WTC11 (cell line): Measurements from ENCODE around the gene ZCCHC10. TPM values are rescaled to one million over a fixed set of nuclear protein-coding genes. Genes with fewer than 3 reads are reported as not detected.

Source experiments
- ATF3 ChIP-seq: sonication (generic); formaldehyde crosslinking; conservative IDR thresholded peaks from 2 replicates; pipeline ENCODE4 v1.8.1; 2022; ENCODE audit warnings: mild to moderate bottlenecking, missing genetic modification reagents
- ETV6 ChIP-seq: sonication (generic); formaldehyde crosslinking; IDR thresholded peaks from 2 replicates; pipeline ENCODE4 v1.8.1; 2022; ENCODE audit warnings: mild to moderate bottlenecking, missing genetic modification reagents
- GABPB1 ChIP-seq: sonication (generic); formaldehyde crosslinking; IDR thresholded peaks from 2 replicates; pipeline ENCODE4 v1.8.1; 2023; ENCODE audit warnings: mild to moderate bottlenecking, missing genetic modification reagents
- GRHL2 ChIP-seq: fragments of 250-450 bp; sonication (Bioruptor Pico); IDR thresholded peaks from 2 replicates; pipeline ENCODE4 v1.8.0; 2022; ENCODE audit warnings: mild to moderate bottlenecking, moderate library complexity; ENCODE audit not compliant: insufficient replicate concordance, severe bottlenecking
- IRF2 ChIP-seq: sonication (generic); formaldehyde crosslinking; IDR thresholded peaks from 2 replicates; pipeline ENCODE4 v1.8.0; 2022; ENCODE audit warnings: low read depth, missing genetic modification reagents, borderline replicate concordance
- JUN ChIP-seq: sonication (generic); formaldehyde crosslinking; IDR thresholded peaks from 2 replicates; pipeline ENCODE4 v1.8.0; 2023; ENCODE audit warnings: mild to moderate bottlenecking, missing genetic modification reagents
- KAT7 ChIP-seq: sonication (generic); formaldehyde crosslinking; IDR thresholded peaks from 2 replicates; pipeline ENCODE4 v1.8.1; 2023; ENCODE audit warnings: missing genetic modification reagents, mild to moderate bottlenecking, borderline replicate concordance
- OVOL2 ChIP-seq: fragments of 250-450 bp; sonication (Bioruptor Pico); IDR thresholded peaks from 2 replicates; pipeline ENCODE4 v1.9.0; 2021; ENCODE audit warnings: mild to moderate bottlenecking, borderline replicate concordance
- PRRX2 ChIP-seq: fragments of 250-450 bp; sonication (Bioruptor Pico); IDR thresholded peaks from 2 replicates; pipeline ENCODE4 v1.8.0; 2021; ENCODE audit warnings: mild to moderate bottlenecking
- RELA ChIP-seq: sonication (generic); formaldehyde crosslinking; IDR thresholded peaks from 2 replicates; pipeline ENCODE4 v1.8.1; 2022; ENCODE audit warnings: missing genetic modification reagents, mild to moderate bottlenecking, borderline replicate concordance
- SMAD3 ChIP-seq: sonication (generic); formaldehyde crosslinking; IDR thresholded peaks from 2 replicates; pipeline ENCODE4 v1.8.0; 2022; ENCODE audit warnings: missing genetic modification reagents, mild to moderate bottlenecking, borderline replicate concordance
- ZNF138 ChIP-seq: sonication (generic); formaldehyde crosslinking; conservative IDR thresholded peaks from 2 replicates; pipeline ENCODE4 v1.8.1; 2022; ENCODE audit warnings: mild to moderate bottlenecking, moderate library complexity, missing genetic modification reagents
- ZNF263 ChIP-seq: sonication (generic); formaldehyde crosslinking; IDR thresholded peaks from 2 replicates; pipeline ENCODE4 v1.8.1; 2022; ENCODE audit warnings: low read depth, mild to moderate bottlenecking, moderate library complexity, missing genetic modification reagents
- ZNF317 ChIP-seq: sonication (generic); formaldehyde crosslinking; IDR thresholded peaks from 2 replicates; pipeline ENCODE4 v1.8.1; 2023; ENCODE audit warnings: low read depth, mild to moderate bottlenecking, moderate library complexity, missing genetic modification reagents, borderline replicate concordance
- total RNA-seq: library from RNA; stranded (reverse); gene quantifications from 3 replicates; pipeline ENCODE4 v1.2.3, GENCODE V29; 2021
- TF ChIP-seq, protein P1 (sequence below): sonication (generic); formaldehyde crosslinking; IDR thresholded peaks from 2 replicates; pipeline ENCODE4 v1.8.0; 2023; ENCODE audit warnings: missing genetic modification reagents, mild to moderate bottlenecking, borderline replicate concordance
- TF ChIP-seq, protein P2 (sequence below): fragments of 250-450 bp; sonication (Bioruptor Pico); IDR thresholded peaks from 2 replicates; pipeline ENCODE4 v1.9.0; 2021; ENCODE audit warnings: mild to moderate bottlenecking, borderline replicate concordance
- TF ChIP-seq, protein P3 (sequence below): sonication (generic); formaldehyde crosslinking; IDR thresholded peaks from 2 replicates; pipeline ENCODE4 v1.8.0; 2023; ENCODE audit warnings: mild to moderate bottlenecking, missing genetic modification reagents

Gene ZCCHC10
- total RNA-seq, 1 experiment from 2014 or later: 22.9 TPM

GRCh38 chr5:132963171-132964104 is 62.9 kb downstream of the ZCCHC10 start, which contains the start of gene AFF4 (continued):
- TF ChIP-seq, protein P1, sequence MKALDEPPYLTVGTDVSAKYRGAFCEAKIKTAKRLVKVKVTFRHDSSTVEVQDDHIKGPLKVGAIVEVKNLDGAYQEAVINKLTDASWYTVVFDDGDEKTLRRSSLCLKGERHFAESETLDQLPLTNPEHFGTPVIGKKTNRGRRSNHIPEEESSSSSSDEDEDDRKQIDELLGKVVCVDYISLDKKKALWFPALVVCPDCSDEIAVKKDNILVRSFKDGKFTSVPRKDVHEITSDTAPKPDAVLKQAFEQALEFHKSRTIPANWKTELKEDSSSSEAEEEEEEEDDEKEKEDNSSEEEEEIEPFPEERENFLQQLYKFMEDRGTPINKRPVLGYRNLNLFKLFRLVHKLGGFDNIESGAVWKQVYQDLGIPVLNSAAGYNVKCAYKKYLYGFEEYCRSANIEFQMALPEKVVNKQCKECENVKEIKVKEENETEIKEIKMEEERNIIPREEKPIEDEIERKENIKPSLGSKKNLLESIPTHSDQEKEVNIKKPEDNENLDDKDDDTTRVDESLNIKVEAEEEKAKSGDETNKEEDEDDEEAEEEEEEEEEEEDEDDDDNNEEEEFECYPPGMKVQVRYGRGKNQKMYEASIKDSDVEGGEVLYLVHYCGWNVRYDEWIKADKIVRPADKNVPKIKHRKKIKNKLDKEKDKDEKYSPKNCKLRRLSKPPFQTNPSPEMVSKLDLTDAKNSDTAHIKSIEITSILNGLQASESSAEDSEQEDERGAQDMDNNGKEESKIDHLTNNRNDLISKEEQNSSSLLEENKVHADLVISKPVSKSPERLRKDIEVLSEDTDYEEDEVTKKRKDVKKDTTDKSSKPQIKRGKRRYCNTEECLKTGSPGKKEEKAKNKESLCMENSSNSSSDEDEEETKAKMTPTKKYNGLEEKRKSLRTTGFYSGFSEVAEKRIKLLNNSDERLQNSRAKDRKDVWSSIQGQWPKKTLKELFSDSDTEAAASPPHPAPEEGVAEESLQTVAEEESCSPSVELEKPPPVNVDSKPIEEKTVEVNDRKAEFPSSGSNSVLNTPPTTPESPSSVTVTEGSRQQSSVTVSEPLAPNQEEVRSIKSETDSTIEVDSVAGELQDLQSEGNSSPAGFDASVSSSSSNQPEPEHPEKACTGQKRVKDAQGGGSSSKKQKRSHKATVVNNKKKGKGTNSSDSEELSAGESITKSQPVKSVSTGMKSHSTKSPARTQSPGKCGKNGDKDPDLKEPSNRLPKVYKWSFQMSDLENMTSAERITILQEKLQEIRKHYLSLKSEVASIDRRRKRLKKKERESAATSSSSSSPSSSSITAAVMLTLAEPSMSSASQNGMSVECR (CRISPR knock-in tag): peak; percentile 89; the same call in 1 of the 2 replicates
- no peak for TF ChIP-seq GRHL2 (CRISPR knock-in tag)
- no peak for TF ChIP-seq ZNF263
- TF ChIP-seq SMAD3: no peak
- no peak for TF ChIP-seq ZNF138 (CRISPR knock-in tag)
- TF ChIP-seq ATF3 (CRISPR knock-in tag): no peak
- TF ChIP-seq, protein P2, sequence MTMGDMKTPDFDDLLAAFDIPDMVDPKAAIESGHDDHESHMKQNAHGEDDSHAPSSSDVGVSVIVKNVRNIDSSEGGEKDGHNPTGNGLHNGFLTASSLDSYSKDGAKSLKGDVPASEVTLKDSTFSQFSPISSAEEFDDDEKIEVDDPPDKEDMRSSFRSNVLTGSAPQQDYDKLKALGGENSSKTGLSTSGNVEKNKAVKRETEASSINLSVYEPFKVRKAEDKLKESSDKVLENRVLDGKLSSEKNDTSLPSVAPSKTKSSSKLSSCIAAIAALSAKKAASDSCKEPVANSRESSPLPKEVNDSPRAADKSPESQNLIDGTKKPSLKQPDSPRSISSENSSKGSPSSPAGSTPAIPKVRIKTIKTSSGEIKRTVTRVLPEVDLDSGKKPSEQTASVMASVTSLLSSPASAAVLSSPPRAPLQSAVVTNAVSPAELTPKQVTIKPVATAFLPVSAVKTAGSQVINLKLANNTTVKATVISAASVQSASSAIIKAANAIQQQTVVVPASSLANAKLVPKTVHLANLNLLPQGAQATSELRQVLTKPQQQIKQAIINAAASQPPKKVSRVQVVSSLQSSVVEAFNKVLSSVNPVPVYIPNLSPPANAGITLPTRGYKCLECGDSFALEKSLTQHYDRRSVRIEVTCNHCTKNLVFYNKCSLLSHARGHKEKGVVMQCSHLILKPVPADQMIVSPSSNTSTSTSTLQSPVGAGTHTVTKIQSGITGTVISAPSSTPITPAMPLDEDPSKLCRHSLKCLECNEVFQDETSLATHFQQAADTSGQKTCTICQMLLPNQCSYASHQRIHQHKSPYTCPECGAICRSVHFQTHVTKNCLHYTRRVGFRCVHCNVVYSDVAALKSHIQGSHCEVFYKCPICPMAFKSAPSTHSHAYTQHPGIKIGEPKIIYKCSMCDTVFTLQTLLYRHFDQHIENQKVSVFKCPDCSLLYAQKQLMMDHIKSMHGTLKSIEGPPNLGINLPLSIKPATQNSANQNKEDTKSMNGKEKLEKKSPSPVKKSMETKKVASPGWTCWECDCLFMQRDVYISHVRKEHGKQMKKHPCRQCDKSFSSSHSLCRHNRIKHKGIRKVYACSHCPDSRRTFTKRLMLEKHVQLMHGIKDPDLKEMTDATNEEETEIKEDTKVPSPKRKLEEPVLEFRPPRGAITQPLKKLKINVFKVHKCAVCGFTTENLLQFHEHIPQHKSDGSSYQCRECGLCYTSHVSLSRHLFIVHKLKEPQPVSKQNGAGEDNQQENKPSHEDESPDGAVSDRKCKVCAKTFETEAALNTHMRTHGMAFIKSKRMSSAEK (CRISPR knock-in tag): no peak
- TF ChIP-seq IRF2 (CRISPR knock-in tag): no peak; the same call in 1 of the 2 replicates
- TF ChIP-seq, protein P3, sequence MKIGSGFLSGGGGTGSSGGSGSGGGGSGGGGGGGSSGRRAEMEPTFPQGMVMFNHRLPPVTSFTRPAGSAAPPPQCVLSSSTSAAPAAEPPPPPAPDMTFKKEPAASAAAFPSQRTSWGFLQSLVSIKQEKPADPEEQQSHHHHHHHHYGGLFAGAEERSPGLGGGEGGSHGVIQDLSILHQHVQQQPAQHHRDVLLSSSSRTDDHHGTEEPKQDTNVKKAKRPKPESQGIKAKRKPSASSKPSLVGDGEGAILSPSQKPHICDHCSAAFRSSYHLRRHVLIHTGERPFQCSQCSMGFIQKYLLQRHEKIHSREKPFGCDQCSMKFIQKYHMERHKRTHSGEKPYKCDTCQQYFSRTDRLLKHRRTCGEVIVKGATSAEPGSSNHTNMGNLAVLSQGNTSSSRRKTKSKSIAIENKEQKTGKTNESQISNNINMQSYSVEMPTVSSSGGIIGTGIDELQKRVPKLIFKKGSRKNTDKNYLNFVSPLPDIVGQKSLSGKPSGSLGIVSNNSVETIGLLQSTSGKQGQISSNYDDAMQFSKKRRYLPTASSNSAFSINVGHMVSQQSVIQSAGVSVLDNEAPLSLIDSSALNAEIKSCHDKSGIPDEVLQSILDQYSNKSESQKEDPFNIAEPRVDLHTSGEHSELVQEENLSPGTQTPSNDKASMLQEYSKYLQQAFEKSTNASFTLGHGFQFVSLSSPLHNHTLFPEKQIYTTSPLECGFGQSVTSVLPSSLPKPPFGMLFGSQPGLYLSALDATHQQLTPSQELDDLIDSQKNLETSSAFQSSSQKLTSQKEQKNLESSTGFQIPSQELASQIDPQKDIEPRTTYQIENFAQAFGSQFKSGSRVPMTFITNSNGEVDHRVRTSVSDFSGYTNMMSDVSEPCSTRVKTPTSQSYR (CRISPR knock-in tag): no peak; the same call in 1 of the 2 replicates
- TF ChIP-seq KAT7 (CRISPR knock-in tag): peak; percentile 29
- TF ChIP-seq ETV6 (CRISPR knock-in tag): peak; percentile 81
- TF ChIP-seq RELA (CRISPR knock-in tag): no peak
- no peak for TF ChIP-seq JUN (CRISPR knock-in tag)
- no peak; the same call in 1 of the 2 replicates for TF ChIP-seq ZNF317 (CRISPR knock-in tag)
- TF ChIP-seq OVOL2: no peak
- TF ChIP-seq GABPB1: peak; percentile 61
- TF ChIP-seq PRRX2 (CRISPR knock-in tag): no peak
